A549 (cell line): ENCODE measurements around the gene CD151. TPM values are rescaled to one million over a fixed set of nuclear protein-coding genes. Genes with fewer than 3 reads are reported as not detected.

Source experiments
- ATAC-seq, 2 experiments: fragments of 200-7000 bp in 1 of 2; fragments of >200 bp in 1 of 2; cut with Nextera tagmentation in 1 of 2; cut with Tn5 transposase in 1 of 2; 3 replicates each; pipeline versions ENCODE4 v1.8.0 to v1.9.1; 2018 to 2020; ENCODE audit warnings: mild to moderate bottlenecking in 1 of 2, moderate library complexity in 1 of 2
- CTCF ChIA-PET: fragments of 300-600 bp; sonication (Branson Sonifier 250); formaldehyde crosslinking; extraction: SDS; loops from one replicate; lab custom pipeline; 2021; ENCODE audit warnings: antibody characterized with exemption, inconsistent platforms; lab: Yijun Ruan, JAX
- POLR2A ChIA-PET: fragments of 350-600 bp; formaldehyde crosslinking; extraction: SDS; loops from one replicate; lab custom pipeline; 2021; ENCODE audit warnings: antibody characterized with exemption, inconsistent platforms; lab: Yijun Ruan, JAX
- DNase-seq, 2 experiments: peaks; one replicate each; pipeline versions ENCODE4 v3.0.0 to v3.0.0-alpha.2; 2011 to 2016; ENCODE audit warnings: low read depth in 1 of 2, low spot score in 1 of 2
- FAIRE-seq: peaks from 2 replicates; lab custom pipeline; 2011; peaks lifted over from hg19 to GRCh38; lab: Jason Lieb, UNC
- H3K27ac ChIP-seq, 2 experiments: fragments of >200 bp; sonication (Bioruptor Twin); formaldehyde crosslinking; 3 replicates each; pipeline ENCODE4 v1.5.1; 2016 to 2017
- H3K4me1 ChIP-seq: fragments of >200 bp; sonication (Bioruptor Twin); formaldehyde crosslinking; 3 replicates; pipeline ENCODE4 v1.6.1; 2016
- H3K4me2 ChIP-seq: fragments of >200 bp; sonication (Bioruptor Twin); formaldehyde crosslinking; 3 replicates; pipeline ENCODE4 v1.6.1; 2016
- H3K4me3 ChIP-seq: fragments of >200 bp; sonication (Bioruptor Twin); formaldehyde crosslinking; 3 replicates; pipeline ENCODE4 v1.5.1; 2016
- H3K9me3 ChIP-seq: fragments of >200 bp; sonication (Bioruptor Twin); formaldehyde crosslinking; 3 replicates; pipeline ENCODE4 v1.6.1; 2016
- BCL3 ChIP-seq: fragments of >200 bp; sonication (Bioruptor Twin); formaldehyde crosslinking; IDR thresholded peaks from 3 replicates; pipeline ENCODE4 v1.6.1; 2016
- CBX8 ChIP-seq: fragments of 200-600 bp; sonication (generic); IDR thresholded peaks from 2 replicates; pipeline ENCODE4 v1.6.1; 2016
- CHD2 ChIP-seq: fragments of 150-350 bp; IDR thresholded peaks from 2 replicates; pipeline ENCODE4 v1.6.1; 2014; ENCODE audit warnings: low read length; ENCODE audit not compliant: partially characterized antibody
- CTCF ChIP-seq: fragments of >200 bp; sonication (Bioruptor Twin); formaldehyde crosslinking; IDR thresholded peaks from 3 replicates; pipeline ENCODE4 v1.5.1; 2016
- EHF ChIP-seq: fragments of 250-450 bp; sonication (Bioruptor Pico); IDR thresholded peaks from 2 replicates; pipeline ENCODE4 v1.5.0; 2020; ENCODE audit warnings: mild to moderate bottlenecking
- EP300 ChIP-seq, 2 experiments: fragments of >200 bp; sonication (Bioruptor Twin); formaldehyde crosslinking; IDR thresholded peaks; 2 replicates in 1 of 2; 3 replicates in 1 of 2; pipeline ENCODE4 v1.6.1; 2016 to 2017
- FOXS1 ChIP-seq: fragments of 250-450 bp; sonication (Bioruptor Pico); IDR thresholded peaks from 2 replicates; pipeline ENCODE4 v1.5.0; 2020; ENCODE audit warnings: mild to moderate bottlenecking, moderate library complexity
- HOXB5 ChIP-seq: fragments of 250-450 bp; sonication (Bioruptor Pico); IDR thresholded peaks from 2 replicates; pipeline ENCODE4 v1.5.0; 2020; ENCODE audit warnings: mild to moderate bottlenecking, moderate library complexity
- KDM5A ChIP-seq: fragments of 200-600 bp; sonication (generic); IDR thresholded peaks from 2 replicates; pipeline ENCODE4 v1.6.1; 2016; ENCODE audit warnings: antibody characterized with exemption, mild to moderate bottlenecking
- MAFK ChIP-seq: fragments of 450-650 bp; IDR thresholded peaks from 2 replicates; pipeline ENCODE4 v1.6.1; 2014; ENCODE audit not compliant: partially characterized antibody
- MAX ChIP-seq: IDR thresholded peaks from 2 replicates; pipeline ENCODE4 v1.6.1; 2012
- PBX3 ChIP-seq: IDR thresholded peaks from 2 replicates; pipeline ENCODE4 v1.6.1; 2012
- POLR2A ChIP-seq: IDR thresholded peaks from 2 replicates; pipeline ENCODE4 v1.6.1; 2012; ENCODE audit warnings: mild to moderate bottlenecking, low read length
- POLR2AphosphoS2 ChIP-seq: conservative IDR thresholded peaks from 2 replicates; pipeline ENCODE4 v1.6.1; 2012; ENCODE audit warnings: low read length, improper control_type of control experiment, inconsistent platforms
- REST ChIP-seq: fragments of 200-600 bp; sonication (generic); IDR thresholded peaks from 2 replicates; pipeline ENCODE4 v1.6.1; 2016; ENCODE audit warnings: antibody characterized with exemption, mild to moderate bottlenecking, moderate library complexity
- RFX5 ChIP-seq: fragments of 450-650 bp; IDR thresholded peaks from 2 replicates; pipeline ENCODE4 v1.7.1; 2014; ENCODE audit warnings: antibody characterized with exemption, mild to moderate bottlenecking, moderate library complexity
- WGBS: methylation state at CpG from one replicate; pipeline ENCODE4 v1.1.6; 2017; ENCODE audit errors: missing lambda C conversion rate; 5-methylcytosine and 5-hydroxymethylcytosine counted together
- polyA plus RNA-seq, 4 experiments: library from polyadenylated mRNA; depleted of rRNA in 3 of 4; stranded (reverse); fragments of >200 nt; fragmentation: RNase III in 1 of 4; extraction: RNeasy Plus Mini Kit Qiagen cat#74134 plus additional on column Dnase treatment in 1 of 4; gene quantifications; 2 replicates in 3 of 4; 3 replicates in 1 of 4; pipeline ENCODE4 v1.2.3, GENCODE V29; 2011 to 2017
- TF ChIP-seq, protein P1 (sequence below): fragments of 150-350 bp; IDR thresholded peaks from 2 replicates; pipeline ENCODE4 v1.6.1; 2014; ENCODE audit warnings: low read depth, mild to moderate bottlenecking, low read length
- TF ChIP-seq, protein P2 (sequence below): fragments of 250-450 bp; sonication (Bioruptor Pico); IDR thresholded peaks from 2 replicates; pipeline ENCODE4 v1.5.0; 2020; ENCODE audit warnings: low read depth, mild to moderate bottlenecking, moderate library complexity

The CD151 gene
- polyA plus RNA-seq, 2 of the 4 experiments (the other 2 are of a cell fraction) = 409 to 701 TPM

DNA sequence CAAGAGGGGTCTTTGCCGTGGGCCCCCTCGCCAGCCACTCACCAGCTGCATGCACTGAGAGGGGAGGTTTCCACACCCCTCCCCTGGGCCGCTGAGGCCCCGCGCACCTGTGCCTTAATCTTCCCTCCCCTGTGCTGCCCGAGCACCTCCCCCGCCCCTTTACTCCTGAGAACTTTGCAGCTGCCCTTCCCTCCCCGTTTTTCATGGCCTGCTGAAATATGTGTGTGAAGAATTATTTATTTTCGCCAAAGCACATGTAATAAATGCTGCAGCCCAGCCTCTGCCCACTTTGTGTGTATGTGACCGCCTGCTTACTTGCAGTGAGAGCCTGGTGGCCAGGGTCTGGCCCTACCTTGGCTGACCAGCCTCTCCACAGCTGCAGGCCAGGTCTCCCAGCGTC lies 7.8 kb upstream of the CD151 start (continued):
- no peak for TF ChIP-seq CTCF
- TF ChIP-seq, protein P1, sequence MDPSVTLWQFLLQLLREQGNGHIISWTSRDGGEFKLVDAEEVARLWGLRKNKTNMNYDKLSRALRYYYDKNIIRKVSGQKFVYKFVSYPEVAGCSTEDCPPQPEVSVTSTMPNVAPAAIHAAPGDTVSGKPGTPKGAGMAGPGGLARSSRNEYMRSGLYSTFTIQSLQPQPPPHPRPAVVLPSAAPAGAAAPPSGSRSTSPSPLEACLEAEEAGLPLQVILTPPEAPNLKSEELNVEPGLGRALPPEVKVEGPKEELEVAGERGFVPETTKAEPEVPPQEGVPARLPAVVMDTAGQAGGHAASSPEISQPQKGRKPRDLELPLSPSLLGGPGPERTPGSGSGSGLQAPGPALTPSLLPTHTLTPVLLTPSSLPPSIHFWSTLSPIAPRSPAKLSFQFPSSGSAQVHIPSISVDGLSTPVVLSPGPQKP = no peak
- TF ChIP-seq, protein P2, sequence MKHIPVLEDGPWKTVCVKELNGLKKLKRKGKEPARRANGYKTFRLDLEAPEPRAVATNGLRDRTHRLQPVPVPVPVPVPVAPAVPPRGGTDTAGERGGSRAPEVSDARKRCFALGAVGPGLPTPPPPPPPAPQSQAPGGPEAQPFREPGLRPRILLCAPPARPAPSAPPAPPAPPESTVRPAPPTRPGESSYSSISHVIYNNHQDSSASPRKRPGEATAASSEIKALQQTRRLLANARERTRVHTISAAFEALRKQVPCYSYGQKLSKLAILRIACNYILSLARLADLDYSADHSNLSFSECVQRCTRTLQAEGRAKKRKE (CRISPR knock-in tag) = no peak
- peak; percentile 55 for TF ChIP-seq POLR2AphosphoS2
- TF ChIP-seq, all 56 proteins: peak for 2

DNA sequence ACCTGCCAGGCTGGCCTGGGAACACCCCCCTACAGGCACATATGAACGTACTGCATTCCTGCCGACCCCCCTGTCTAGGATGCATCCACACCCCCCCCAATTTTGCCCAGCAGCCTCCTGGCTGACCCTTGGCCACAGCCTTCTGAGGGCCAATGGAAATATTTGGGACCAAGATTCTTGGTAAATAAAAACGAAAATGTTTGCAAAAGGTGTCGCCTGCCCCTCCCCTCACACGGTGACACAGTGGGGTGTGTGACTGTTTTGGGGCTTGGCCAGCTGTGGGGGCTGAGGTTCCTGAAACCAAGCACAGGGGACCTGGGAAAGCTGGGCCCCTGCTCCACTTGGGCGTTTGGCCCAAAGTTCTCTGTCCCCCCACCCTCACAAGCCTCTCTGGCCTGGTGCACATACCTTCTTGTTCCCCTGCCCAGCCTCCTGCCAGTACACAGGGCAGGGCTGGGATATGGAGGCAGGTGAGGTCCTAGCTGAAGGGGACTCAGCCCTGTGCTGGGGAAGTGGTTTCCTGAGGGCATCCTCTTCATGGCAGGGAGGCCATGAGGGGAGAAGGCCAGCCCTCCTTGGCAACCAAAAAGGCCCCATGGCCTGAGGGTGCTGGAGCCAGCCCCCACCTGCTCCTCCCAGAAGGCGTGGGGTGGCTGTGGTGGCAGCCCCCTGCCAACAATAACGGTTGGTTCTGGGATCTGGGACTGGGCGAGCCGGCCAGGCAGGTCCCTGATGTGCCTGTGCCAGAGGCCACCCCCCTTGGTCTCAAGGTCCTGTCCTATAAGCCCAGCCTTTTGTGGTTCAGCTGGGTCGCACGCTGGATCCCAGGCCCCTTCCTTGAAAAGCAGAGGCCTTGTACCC lies 7.2 kb upstream of the CD151 start:
- 43% methylated on average over 12 of the region's 12 CpGs for WGBS
- POLR2A ChIA-PET = interaction anchor here (1.6 kb wide), 1 partner anchor 9 kb away, joined by 4 read pairs; no protein-coding TSS in a partner anchor
- DNase-seq (no peak), ATAC-seq (peak in 1 of 2 experiments; percentile 1; a peak in 1 of 6 replicates), FAIRE-seq (no peak)
- no peaks in the 10 kb centered on the region for H3K9me3 ChIP-seq
- H3K4me3 ChIP-seq = no peak overlapping the region
- peak overlapping the region; percentile 87 for H3K4me2 ChIP-seq
- H3K4me1 ChIP-seq = peaks cover 57% of the 10 kb centered on the region
- CTCF ChIA-PET = interaction anchor here (1.0 to 1.5 kb wide), 2 partner anchors 9 to 15 kb away, joined by 4 to 6 read pairs; no protein-coding TSS in a partner anchor
- peak; percentile 26; the same call in 1 of the 2 replicates for TF ChIP-seq POLR2A
- TF ChIP-seq CTCF = no peak
- 0 out of 2 replicates have a peak, but pooled peaks have one; percentile 53 for TF ChIP-seq POLR2AphosphoS2
- no peak for TF ChIP-seq EHF (CRISPR knock-in tag)
- TF ChIP-seq PBX3 = peak; percentile 19; the same call in 1 of the 2 replicates
- peak overlapping the region in 1 of 2 experiments; percentile 88; a peak in 3 of 6 replicates for H3K27ac ChIP-seq

DNA sequence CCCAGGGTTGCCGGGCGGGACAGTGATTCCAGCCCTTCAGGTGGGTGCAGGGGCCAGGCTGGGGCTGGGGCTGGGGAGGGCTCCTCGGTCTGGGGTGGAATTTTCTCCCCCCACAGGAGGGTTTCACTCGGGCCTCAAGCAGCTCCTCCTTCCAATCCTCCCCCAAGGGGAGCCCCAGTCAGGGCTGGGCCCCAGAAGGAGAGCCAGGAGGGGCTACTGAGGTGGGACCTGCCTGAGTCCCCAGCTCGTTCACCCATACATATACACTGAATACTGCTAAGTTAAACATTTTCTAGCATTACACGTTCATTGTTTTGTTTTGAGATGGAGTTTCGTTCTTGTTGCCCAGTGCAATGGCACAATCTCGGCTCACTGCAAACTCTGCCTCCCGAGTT lies 6.5 kb upstream of the CD151 start:
- DNase-seq (no peak), FAIRE-seq (no peak), ATAC-seq (no peak)
- ChIA-PET CTCF (no interaction called here), POLR2A (no interaction called here)
- H3K9me3 ChIP-seq = no peaks in the 10 kb centered on the region
- no peak overlapping the region; the same call in 2 of the 3 replicates for H3K4me3 ChIP-seq
- WGBS = 57% methylated on average over 7 of the region's 9 CpGs
- H3K4me1 ChIP-seq = peaks cover 57% of the 10 kb centered on the region
- peak overlapping the region in 1 of 2 experiments; percentile 88; a peak in 3 of 6 replicates for H3K27ac ChIP-seq
- peak overlapping the region; percentile 87 for H3K4me2 ChIP-seq
- no peak for TF ChIP-seq EP300 (IDR thresholded peaks at IDR 0.05)
- no peak for TF ChIP-seq MAX
- no peak for TF ChIP-seq KDM5A
- no peak for TF ChIP-seq CHD2
- TF ChIP-seq HOXB5 (CRISPR knock-in tag) = no peak
- no peak for TF ChIP-seq EHF (CRISPR knock-in tag)
- no peak for TF ChIP-seq CBX8
- TF ChIP-seq FOXS1 (CRISPR knock-in tag) = no peak
- no peak for TF ChIP-seq BCL3
- no peak for TF ChIP-seq MAFK
- TF ChIP-seq REST = no peak
- TF ChIP-seq RFX5 = no peak
